IMR-90 (cell line): Measurements from ENCODE around the gene C6orf15. TPM values are rescaled to one million over a fixed set of nuclear protein-coding genes. Genes with fewer than 3 reads are reported as not detected.

Experiments used
- ATAC-seq: fragments of 200-7000 bp; cut with Tn5 transposase; 2 replicates; pipeline ENCODE4 v1.9.1; 2020; ENCODE audit warnings: low read depth, mild to moderate bottlenecking, moderate library complexity
- BruUV-seq: library from RNA; stranded (reverse); fragments of 400-500 nt; replicated peaks from 2 replicates; lab custom pipeline; 2021; lab: Mats Ljungman, UMichigan
- CTCF ChIA-PET: fragments of 300-600 bp; formaldehyde crosslinking; extraction: SDS; loops from one replicate; lab custom pipeline; 2021; ENCODE audit warnings: antibody characterized with exemption; lab: Yijun Ruan, JAX
- POLR2A ChIA-PET: fragments of 300-600 bp; sonication (Branson Sonifier 250); formaldehyde crosslinking; loops from one replicate; lab custom pipeline; 2022; ENCODE audit warnings: antibody characterized with exemption; ENCODE audit not compliant: unreplicated experiment; lab: Charles Lee
- DNase-seq: peaks from one replicate; pipeline ENCODE4 v3.0.0; 2013
- H2AFZ ChIP-seq: replicated peaks from 2 replicates; pipeline ENCODE3; 2013; ENCODE audit warnings: low read length, mild to moderate bottlenecking; ENCODE audit not compliant: poor library complexity
- H2AK5ac ChIP-seq: 2 replicates; pipeline ENCODE4 v1.6.1; 2013; ENCODE audit warnings: low read depth, low read length, inconsistent platforms
- H2AK9ac ChIP-seq: replicated peaks from 2 replicates; pipeline ENCODE3; 2013; ENCODE audit warnings: mild to moderate bottlenecking, low read depth, low read length, moderate library complexity; ENCODE audit not compliant: poor library complexity
- H2BK120ac ChIP-seq: 2 replicates; pipeline ENCODE4 v1.6.1; 2013; ENCODE audit warnings: low read depth, low read length, inconsistent platforms
- H2BK15ac ChIP-seq: 3 replicates; pipeline ENCODE4 v1.6.1; 2013; ENCODE audit warnings: low read depth, low read length, inconsistent platforms
- H2BK20ac ChIP-seq: 2 replicates; pipeline ENCODE4 v1.6.1; 2013; ENCODE audit warnings: low read depth, mild to moderate bottlenecking, inconsistent platforms, low read length, moderate library complexity
- H2BK5ac ChIP-seq: 2 replicates; pipeline ENCODE4 v1.6.1; 2013; ENCODE audit warnings: mild to moderate bottlenecking, low read depth, low read length, inconsistent platforms; ENCODE audit not compliant: poor library complexity, severe bottlenecking
- H3K14ac ChIP-seq: replicated peaks from 2 replicates; pipeline ENCODE4 v1.6.1; 2013; ENCODE audit warnings: low read depth, low read length, inconsistent platforms
- H3K18ac ChIP-seq: 2 replicates; pipeline ENCODE4 v1.6.1; 2013; ENCODE audit warnings: low read depth, low read length, control low read depth
- H3K23ac ChIP-seq: 2 replicates; pipeline ENCODE4 v1.6.1; 2013; ENCODE audit warnings: low read depth, low read length, inconsistent platforms
- H3K27ac ChIP-seq: 2 replicates; pipeline ENCODE4 v1.5.1; 2013; ENCODE audit warnings: mild to moderate bottlenecking, control low read depth, low read length; ENCODE audit not compliant: insufficient read depth
- H3K27me3 ChIP-seq: 2 replicates; pipeline ENCODE4 v1.6.1; 2013; ENCODE audit warnings: low read length; ENCODE audit not compliant: control insufficient read depth, insufficient read depth
- H3K36me3 ChIP-seq: 2 replicates; pipeline ENCODE4 v1.6.1; 2013; ENCODE audit warnings: low read length, mixed read lengths; ENCODE audit not compliant: control insufficient read depth, insufficient read depth
- H3K4ac ChIP-seq: 2 replicates; pipeline ENCODE4 v1.6.1; 2013; ENCODE audit warnings: low read depth, low read length, inconsistent platforms
- H3K4me1 ChIP-seq: 2 replicates; pipeline ENCODE4 v1.6.1; 2013; ENCODE audit warnings: low read length, mixed read lengths; ENCODE audit not compliant: control insufficient read depth, insufficient read depth
- H3K4me2 ChIP-seq: 2 replicates; pipeline ENCODE4 v1.6.1; 2013; ENCODE audit warnings: low read depth, mild to moderate bottlenecking, control low read depth, low read length, moderate library complexity
- H3K4me3 ChIP-seq: 2 replicates; pipeline ENCODE4 v1.5.1; 2013; ENCODE audit warnings: low read depth, mild to moderate bottlenecking, control low read depth, low read length, moderate library complexity; ENCODE audit not compliant: insufficient read depth
- H3K56ac ChIP-seq: 2 replicates; pipeline ENCODE4 v1.6.1; 2013; ENCODE audit warnings: low read length, inconsistent platforms; ENCODE audit not compliant: insufficient read depth; ENCODE audit errors: extremely low read depth
- H3K79me1 ChIP-seq, 2 experiments: 2 replicates each; pipeline ENCODE4 v1.6.1; 2013; ENCODE audit warnings: low read length in 2 of 2, inconsistent platforms in 1 of 2, low read depth in 1 of 2
- H3K9ac ChIP-seq: 2 replicates; pipeline ENCODE4 v1.6.1; 2013; ENCODE audit warnings: low read depth, low read length, control low read depth
- H3K9me1 ChIP-seq: 2 replicates; pipeline ENCODE4 v1.6.1; 2013; ENCODE audit warnings: low read length, inconsistent platforms; ENCODE audit not compliant: insufficient read depth
- H3K9me3 ChIP-seq: 2 replicates; pipeline ENCODE4 v1.6.1; 2013; ENCODE audit warnings: low read length; ENCODE audit not compliant: control insufficient read depth, insufficient read depth
- H4K20me1 ChIP-seq: 2 replicates; pipeline ENCODE4 v1.6.1; 2013; ENCODE audit warnings: low read length, inconsistent platforms; ENCODE audit not compliant: insufficient read depth
- H4K5ac ChIP-seq: 2 replicates; pipeline ENCODE4 v1.6.1; 2013; ENCODE audit warnings: mild to moderate bottlenecking, low read depth, low read length, control low read depth
- H4K8ac ChIP-seq, 2 experiments: 2 replicates each; pipeline ENCODE4 v1.6.1; 2013; ENCODE audit warnings: low read depth in 2 of 2, low read length in 2 of 2, control low read depth in 1 of 2, inconsistent platforms in 1 of 2
- H4K91ac ChIP-seq: 2 replicates; pipeline ENCODE4 v1.6.1; 2013; ENCODE audit warnings: low read depth, low read length, inconsistent platforms; ENCODE audit not compliant: insufficient read depth
- MAFK ChIP-seq: IDR thresholded peaks from 2 replicates; pipeline ENCODE4 v1.6.1; 2012; ENCODE audit warnings: low read depth, low read length, improper control_type of control experiment
- POLR2A ChIP-seq: IDR thresholded peaks from 2 replicates; pipeline ENCODE4 v1.6.1; 2012; ENCODE audit warnings: mild to moderate bottlenecking, low read depth, low read length
- RAD21 ChIP-seq: IDR thresholded peaks from 2 replicates; pipeline ENCODE4 v1.6.1; 2012; ENCODE audit warnings: low read length, improper control_type of control experiment
- WGBS, 2 experiments: methylation state at CpG; one replicate each; pipeline versions ENCODE4 v1.1.5 to v1.1.7; 2013; ENCODE audit warnings: missing lambda C conversion rate in 2 of 2; ENCODE audit not compliant: insufficient read length in 1 of 2; ENCODE audit errors: extremely low coverage in 2 of 2; 5-methylcytosine and 5-hydroxymethylcytosine counted together
- dilution Hi-C: fragments of 300-500 bp; cut with HindIII; formaldehyde crosslinking; loops from one replicate; pipeline ENCODE4 v1.14.3; 2018; ENCODE audit warnings: low sequenced_read_pairs; ENCODE audit not compliant: unreplicated experiment
- in situ Hi-C: fragments of 300-500 bp; cut with MboI; formaldehyde crosslinking; loops from 3 replicates; pipeline ENCODE4 v1.14.3; 2019; ENCODE audit warnings: low sequenced_read_pairs, inconsistent platforms, mixed read lengths
- intact Hi-C: fragments of 100-400 bp; cut with micrococcal nuclease; formaldehyde crosslinking; loops from 2 replicates; pipeline ENCODE4 v1.10.0; 2022
- polyA plus RNA-seq, 3 experiments: library from polyadenylated mRNA; depleted of rRNA; stranded (reverse); fragments of >200 nt; gene quantifications; 2 replicates each; pipeline ENCODE4 v1.2.3, GENCODE V29; 2012; ENCODE audit warnings: low replicate concordance in 1 of 3
- total RNA-seq: library from RNA; depleted of rRNA; stranded (reverse); fragments of >200 nt; gene quantifications from 2 replicates; pipeline ENCODE4 v1.2.3, GENCODE V29; 2012

Gene C6orf15
- total and polyA plus RNA-seq, 2 of the 4 experiments (the other 2 are of a cell fraction) = not detected

GRCh38 chr6:31113861-31114540 lies 1.6 kb upstream of the C6orf15 start:
- Histone ChIP-seq H3K27me3 (peaks cover 24% of the 10 kb centered on the region), H3K9me1 (peaks cover 15% of the 10 kb centered on the region), H3K36me3 (no peaks in the 10 kb centered on the region), H3K9ac (peak overlapping the region; percentile 27; the same call in 1 of the 2 replicates), H3K23ac (no peak overlapping the region), H2BK20ac (peak overlapping the region; percentile 81), H3K4me2 (peak overlapping the region; percentile 22; the same call in 1 of the 2 replicates), H3K14ac (peak overlapping the region; percentile 69), H3K18ac (peak overlapping the region; percentile 48; the same call in 1 of the 2 replicates), H3K9me3 (no peaks in the 10 kb centered on the region), H4K8ac (peak overlapping the region; percentile 73 to 92), H4K20me1 (no peaks in the 10 kb centered on the region), H2BK15ac (peak overlapping the region; percentile 80; the same call in 2 of the 3 replicates), H2AK5ac (peak overlapping the region; percentile 74; the same call in 1 of the 2 replicates), H2AK9ac (peak overlapping the region; percentile 83), H3K56ac (no peak overlapping the region), H3K4me1 (peaks cover 11% of the 10 kb centered on the region), H4K91ac (peak overlapping the region; percentile 83), H4K5ac (no peak overlapping the region; the same call in none of the 2 replicates), H3K27ac (peak overlapping the region; percentile 75), H2BK5ac (peak overlapping the region; percentile 71), H3K79me1 (peaks cover 0 to 9% of the 10 kb centered on the region in 2 experiments; a peak in 2 of 4 replicates), H3K4me3 (no peak overlapping the region), H2AFZ (peak overlapping the region; percentile 82), H3K4ac (peak overlapping the region; percentile 90), H2BK120ac (peak overlapping the region; percentile 92)
- BruUV-seq = no TSS peak
- ChIA-PET POLR2A (no interaction called here), CTCF (interaction anchor here (0.7 to 3.4 kb wide), 4 partner anchors 23 to 78 kb away, joined by 3 to 10 read pairs (median 4); no protein-coding TSS in a partner anchor)
- intact Hi-C loops = no loop called here
- dilution Hi-C loops = no loop called here
- ATAC-seq (peak; percentile 46), DNase-seq (peak; percentile 24)
- TF ChIP-seq MAFK (no peak), POLR2A (no peak), RAD21 (no peak)
- WGBS, 2 experiments = 100% methylated on average over 1 of the region's 7 CpGs; no CpG with 5 or more reads in 1 of the 2 experiments
- in situ Hi-C loops = no loop called here
